GM21528 (cell line): ENCODE results near the gene APBB2.

Experiments used
- ATAC-seq: cut with Tn5 transposase; IDR thresholded peaks from one replicate; pipeline ENCODE4 v1.9.1; 2021; ENCODE audit warnings: mild to moderate bottlenecking, moderate library complexity; ENCODE audit not compliant: unreplicated experiment, low FRiP score

Gene APBB2

GRCh38 chr4:40992472-40993295 lies 221.7 kb downstream of the APBB2 start:
- peak; percentile 78 for ATAC-seq

- ATAC-seq: peak; percentile 59
Measured at GRCh38 chr4:40991908-40992307, 222.4 kb downstream of the APBB2 start.

GRCh38 chr4:40990899-40991265 lies 223.5 kb downstream of the APBB2 start:
- ATAC-seq: no peak

GRCh38 chr4:40990236-40990898 lies 224.0 kb downstream of the APBB2 start:
- ATAC-seq: no peak

- ATAC-seq: no peak
Measured at GRCh38 chr4:40987151-40987550, 227.2 kb downstream of the APBB2 start.

GRCh38 chr4:40986375-40986774 lies 228.0 kb downstream of the APBB2 start:
- ATAC-seq: no peak

- ATAC-seq: no peak
Measured at GRCh38 chr4:40984051-40984450, 230.3 kb downstream of the APBB2 start.

- ATAC-seq: no peak
Measured at GRCh38 chr4:40980318-40980883, 233.9 kb downstream of the APBB2 start.

GRCh38 chr4:40978548-40978947 lies 235.8 kb downstream of the APBB2 start:
- no peak for ATAC-seq

GRCh38 chr4:40976343-40976742 lies 238.0 kb downstream of the APBB2 start:
- no peak for ATAC-seq

GRCh38 chr4:40972722-40973121 lies 241.6 kb downstream of the APBB2 start:
- ATAC-seq: no peak

GRCh38 chr4:40971338-40971737 lies 243.0 kb downstream of the APBB2 start:
- ATAC-seq: no peak

GRCh38 chr4:40969501-40969900 lies 244.8 kb downstream of the APBB2 start:
- no peak for ATAC-seq

- no peak for ATAC-seq
Measured at GRCh38 chr4:40967550-40967949, 246.8 kb downstream of the APBB2 start.

GRCh38 chr4:40966091-40966490 lies 248.3 kb downstream of the APBB2 start:
- ATAC-seq: no peak

GRCh38 chr4:40963897-40964478 lies 250.4 kb downstream of the APBB2 start:
- ATAC-seq: no peak

GRCh38 chr4:40962551-40963180 lies 251.7 kb downstream of the APBB2 start:
- ATAC-seq: no peak

- no peak for ATAC-seq
Measured at GRCh38 chr4:40960941-40961340, 253.4 kb downstream of the APBB2 start.

- ATAC-seq: no peak
Measured at GRCh38 chr4:40957281-40957680, 257.1 kb downstream of the APBB2 start.

- ATAC-seq: no peak
Measured at GRCh38 chr4:40956721-40957255, 257.6 kb downstream of the APBB2 start.
